IgD-negative memory B cell (primary cell): Measurements from ENCODE around the gene PRRX1. TPM values are rescaled to one million over a fixed set of nuclear protein-coding genes. Genes with fewer than 3 reads are reported as not detected.

ENCODE experiments used
- H3K27ac Mint-ChIP-seq, 3 donors: one replicate each; pipeline ENCODE4 v1.8.0; 2020 to 2022; ENCODE audit warnings: mild to moderate bottlenecking in 3 of 3, mixed read lengths in 3 of 3, moderate library complexity in 1 of 3
- H3K27me3 Mint-ChIP-seq: one replicate; pipeline ENCODE4 v1.8.0; 2021; ENCODE audit warnings: mixed read lengths
- H3K36me3 Mint-ChIP-seq: one replicate; pipeline ENCODE4 v1.8.0; 2020; ENCODE audit warnings: mild to moderate bottlenecking, mixed read lengths
- H3K4me1 Mint-ChIP-seq, 3 donors: one replicate each; pipeline ENCODE4 v1.8.0; 2020 to 2022; ENCODE audit warnings: mixed read lengths in 3 of 3, mild to moderate bottlenecking in 1 of 3
- H3K4me3 Mint-ChIP-seq, 4 donors: one replicate each; pipeline ENCODE4 v1.8.0; 2020 to 2022; ENCODE audit warnings: mild to moderate bottlenecking in 4 of 4, mixed read lengths in 4 of 4, moderate library complexity in 3 of 4
- H3K9me3 Mint-ChIP-seq, 3 donors: one replicate each; pipeline ENCODE4 v1.8.0; 2020 to 2021; ENCODE audit warnings: mixed read lengths in 3 of 3, mild to moderate bottlenecking in 1 of 3
- polyA plus RNA-seq: library from polyadenylated mRNA; unstranded; fragments of 300-500 nt; fragmentation: Illumina TruSeq; gene quantifications from one replicate; pipeline ENCODE4 v1.2.3, GENCODE V29; 2021

The PRRX1 gene
- polyA plus RNA-seq, 1 donor from 2014 or later: not detected

GRCh38 chr1:170671629-170671963, 7.7 kb downstream of the PRRX1 start:
- no peaks in the 10 kb centered on the region for H3K36me3 Mint-ChIP-seq
- H3K4me1 Mint-ChIP-seq: peaks cover 0 to 10% (median 9%) of the 10 kb centered on the region in 3 donors
- peaks cover 0 to 6% (median 0%) of the 10 kb centered on the region in 3 donors for H3K9me3 Mint-ChIP-seq
- no peak overlapping the region for H3K4me3 Mint-ChIP-seq
- peaks cover 50% of the 10 kb centered on the region for H3K27me3 Mint-ChIP-seq
- no peak overlapping the region for H3K27ac Mint-ChIP-seq

- no peak overlapping the region for H3K27ac Mint-ChIP-seq
- peaks cover 0 to 10% (median 9%) of the 10 kb centered on the region in 3 donors for H3K4me1 Mint-ChIP-seq
- no peaks in the 10 kb centered on the region for H3K36me3 Mint-ChIP-seq
- peaks cover 0 to 6% (median 0%) of the 10 kb centered on the region in 3 donors for H3K9me3 Mint-ChIP-seq
- H3K4me3 Mint-ChIP-seq: no peak overlapping the region
- peaks cover 43% of the 10 kb centered on the region for H3K27me3 Mint-ChIP-seq
Observed at GRCh38 chr1:170672316-170672715, 8.4 kb downstream of the PRRX1 start.

GRCh38 chr1:170674239-170674638, 10.3 kb downstream of the PRRX1 start:
- Mint-ChIP-seq H3K27ac (no peak overlapping the region), H3K4me1 (peaks cover 0 to 1% (median 1%) of the 10 kb centered on the region in 3 donors), H3K27me3 (peaks cover 32% of the 10 kb centered on the region), H3K36me3 (no peaks in the 10 kb centered on the region), H3K4me3 (no peak overlapping the region), H3K9me3 (peaks cover 0 to 4% (median 0%) of the 10 kb centered on the region in 3 donors)

GRCh38 chr1:170674986-170675385, 11.1 kb downstream of the PRRX1 start:
- peaks cover 25% of the 10 kb centered on the region for H3K27me3 Mint-ChIP-seq
- no peak overlapping the region for H3K4me3 Mint-ChIP-seq
- no peaks in the 10 kb centered on the region for H3K9me3 Mint-ChIP-seq
- peaks cover 0 to 1% (median 0%) of the 10 kb centered on the region in 3 donors for H3K4me1 Mint-ChIP-seq
- H3K27ac Mint-ChIP-seq: no peak overlapping the region
- no peaks in the 10 kb centered on the region for H3K36me3 Mint-ChIP-seq

GRCh38 chr1:170675865-170676264, 11.9 kb downstream of the PRRX1 start:
- H3K27ac Mint-ChIP-seq: no peak overlapping the region
- peaks cover 0 to 1% (median 0%) of the 10 kb centered on the region in 3 donors for H3K4me1 Mint-ChIP-seq
- H3K9me3 Mint-ChIP-seq: no peaks in the 10 kb centered on the region
- H3K36me3 Mint-ChIP-seq: no peaks in the 10 kb centered on the region
- peaks cover 18% of the 10 kb centered on the region for H3K27me3 Mint-ChIP-seq
- no peak overlapping the region for H3K4me3 Mint-ChIP-seq

DNA sequence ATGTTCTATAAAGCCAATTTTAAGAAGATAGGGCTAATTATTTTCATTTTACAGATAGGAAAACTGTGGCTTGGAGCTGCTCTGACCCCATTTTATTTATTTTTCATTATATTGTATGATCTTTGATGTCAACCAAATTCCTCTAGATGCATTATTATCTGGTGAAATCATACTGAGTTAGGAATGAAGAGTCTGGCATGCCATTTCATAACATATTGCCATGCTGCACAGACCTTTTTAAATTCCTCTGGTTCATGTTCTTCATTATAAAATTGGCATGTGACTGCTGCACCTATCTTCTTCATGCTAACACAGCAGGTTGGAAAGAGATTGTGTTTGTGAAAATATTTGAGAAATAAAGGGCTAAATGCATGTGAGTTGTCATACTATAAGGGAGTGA, 12.7 kb downstream of the PRRX1 start:
- H3K27ac Mint-ChIP-seq: no peak overlapping the region
- no peak overlapping the region for H3K4me3 Mint-ChIP-seq
- H3K27me3 Mint-ChIP-seq: peaks cover 12% of the 10 kb centered on the region
- no peaks in the 10 kb centered on the region for H3K9me3 Mint-ChIP-seq
- no peaks in the 10 kb centered on the region for H3K4me1 Mint-ChIP-seq
- peaks cover 1% of the 10 kb centered on the region for H3K36me3 Mint-ChIP-seq

- H3K27ac Mint-ChIP-seq: no peak overlapping the region
- peaks cover 1% of the 10 kb centered on the region for H3K36me3 Mint-ChIP-seq
- no peaks in the 10 kb centered on the region for H3K4me1 Mint-ChIP-seq
- H3K27me3 Mint-ChIP-seq: peaks cover 10% of the 10 kb centered on the region
- H3K9me3 Mint-ChIP-seq: no peaks in the 10 kb centered on the region
- no peak overlapping the region for H3K4me3 Mint-ChIP-seq
Observed at GRCh38 chr1:170678027-170678600, 14.2 kb downstream of the PRRX1 start.

DNA sequence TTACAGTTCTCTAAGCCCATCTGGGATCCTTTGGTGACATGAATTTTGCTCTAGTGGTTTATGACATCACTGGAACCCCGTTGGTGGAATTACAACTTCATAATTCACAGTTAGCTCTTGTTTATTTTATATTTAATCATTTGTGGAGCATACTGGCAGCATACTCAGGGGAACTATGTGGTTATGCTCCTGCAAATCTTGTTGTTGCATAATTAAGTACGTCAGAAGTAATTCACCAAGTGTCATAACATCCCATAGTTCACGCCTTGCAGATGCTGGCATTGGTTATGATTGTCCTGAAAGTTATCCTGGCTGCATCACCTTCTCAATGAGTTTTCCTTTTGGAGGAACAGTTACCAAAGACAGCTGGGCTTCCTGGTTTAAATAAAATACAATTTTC, 16.5 kb downstream of the PRRX1 start:
- H3K9me3 Mint-ChIP-seq: no peaks in the 10 kb centered on the region
- peaks cover 1% of the 10 kb centered on the region for H3K36me3 Mint-ChIP-seq
- H3K27me3 Mint-ChIP-seq: peaks cover 9% of the 10 kb centered on the region
- no peak overlapping the region for H3K4me3 Mint-ChIP-seq
- no peak overlapping the region for H3K27ac Mint-ChIP-seq
- H3K4me1 Mint-ChIP-seq: no peaks in the 10 kb centered on the region

GRCh38 chr1:170682169-170682568, 18.2 kb downstream of the PRRX1 start:
- no peaks in the 10 kb centered on the region for H3K9me3 Mint-ChIP-seq
- H3K27me3 Mint-ChIP-seq: peaks cover 12% of the 10 kb centered on the region
- peaks cover 1% of the 10 kb centered on the region for H3K36me3 Mint-ChIP-seq
- no peak overlapping the region for H3K27ac Mint-ChIP-seq
- no peak overlapping the region for H3K4me3 Mint-ChIP-seq
- no peaks in the 10 kb centered on the region for H3K4me1 Mint-ChIP-seq

- H3K36me3 Mint-ChIP-seq: peaks cover 1% of the 10 kb centered on the region
- no peak overlapping the region for H3K4me3 Mint-ChIP-seq
- no peaks in the 10 kb centered on the region for H3K4me1 Mint-ChIP-seq
- peaks cover 8% of the 10 kb centered on the region for H3K27me3 Mint-ChIP-seq
- H3K9me3 Mint-ChIP-seq: no peaks in the 10 kb centered on the region
- H3K27ac Mint-ChIP-seq: no peak overlapping the region
Observed at GRCh38 chr1:170682809-170683208, 18.9 kb downstream of the PRRX1 start.

DNA sequence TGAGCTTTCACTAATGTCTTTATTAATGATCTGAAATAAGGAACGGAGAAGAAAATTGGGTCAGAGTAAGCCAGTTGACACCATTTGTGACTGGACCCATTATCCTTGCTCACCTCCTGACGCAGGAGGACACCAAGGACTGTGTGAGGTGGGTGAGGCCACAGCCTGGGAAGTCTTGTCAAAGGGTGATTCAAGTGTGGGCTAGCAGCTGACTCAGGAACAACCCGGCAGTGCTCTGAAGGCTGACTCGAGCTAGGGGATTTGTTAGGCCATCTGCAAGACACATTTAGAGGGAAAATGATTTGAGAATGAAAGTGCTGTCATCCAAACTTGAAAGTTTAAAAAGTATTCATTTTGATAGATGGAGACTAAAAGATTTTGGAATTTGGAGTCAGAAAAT, 21.2 kb downstream of the PRRX1 start:
- Mint-ChIP-seq H3K4me1 (peaks cover 0 to 2% (median 0%) of the 10 kb centered on the region in 3 donors), H3K9me3 (no peaks in the 10 kb centered on the region), H3K36me3 (peaks cover 1% of the 10 kb centered on the region), H3K27me3 (peaks cover 4% of the 10 kb centered on the region), H3K27ac (no peak overlapping the region), H3K4me3 (no peak overlapping the region)

- Mint-ChIP-seq H3K36me3 (peaks cover 1% of the 10 kb centered on the region), H3K27ac (no peak overlapping the region), H3K27me3 (peaks cover 4% of the 10 kb centered on the region), H3K4me3 (no peak overlapping the region), H3K9me3 (no peaks in the 10 kb centered on the region), H3K4me1 (peaks cover 0 to 2% (median 0%) of the 10 kb centered on the region in 3 donors)
Observed at GRCh38 chr1:170686291-170686690, 22.4 kb downstream of the PRRX1 start.

GRCh38 chr1:170687621-170688020, 23.7 kb downstream of the PRRX1 start:
- no peaks in the 10 kb centered on the region for H3K9me3 Mint-ChIP-seq
- H3K27me3 Mint-ChIP-seq: peaks cover 3% of the 10 kb centered on the region
- H3K4me3 Mint-ChIP-seq: no peak overlapping the region
- no peaks in the 10 kb centered on the region for H3K36me3 Mint-ChIP-seq
- peaks cover 0 to 2% (median 0%) of the 10 kb centered on the region in 3 donors for H3K4me1 Mint-ChIP-seq
- H3K27ac Mint-ChIP-seq: no peak overlapping the region

GRCh38 chr1:170691258-170691657, 27.3 kb downstream of the PRRX1 start:
- Mint-ChIP-seq H3K27me3 (peaks cover 5% of the 10 kb centered on the region), H3K27ac (no peak overlapping the region), H3K36me3 (no peaks in the 10 kb centered on the region), H3K4me3 (no peak overlapping the region), H3K9me3 (no peaks in the 10 kb centered on the region), H3K4me1 (peaks cover 0 to 2% (median 0%) of the 10 kb centered on the region in 3 donors)

DNA sequence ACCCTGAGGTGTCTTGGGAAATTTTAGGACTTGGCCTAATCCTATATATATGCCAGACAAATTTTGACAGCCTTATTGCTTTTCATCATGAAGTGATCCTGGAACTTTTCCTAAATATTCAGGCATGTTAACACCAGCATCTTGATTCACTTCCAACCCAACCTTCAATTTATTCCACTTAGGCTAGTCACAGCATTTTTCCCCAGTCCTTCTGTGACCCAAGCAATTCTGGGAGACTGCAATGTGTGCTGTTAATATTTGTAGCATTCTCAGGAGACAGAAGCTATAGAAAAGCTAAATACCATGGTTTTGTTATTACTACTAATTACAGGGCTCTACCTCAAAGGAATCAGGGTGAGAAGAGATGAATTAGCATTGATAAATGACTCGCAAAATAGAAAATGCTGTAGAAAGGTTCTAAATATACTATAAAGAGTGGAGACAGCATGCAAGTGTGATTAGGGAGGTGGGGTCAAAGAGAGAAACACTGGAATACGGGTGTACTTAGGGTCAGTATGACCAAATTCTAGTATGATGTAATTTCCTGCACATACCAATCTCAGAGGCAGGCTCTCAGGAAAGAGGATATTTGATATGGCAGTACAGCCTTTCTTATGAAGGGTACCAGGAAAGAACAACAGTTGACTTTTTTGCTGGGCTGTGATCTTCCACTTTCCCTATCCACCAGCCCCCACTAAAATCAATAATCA, 29.1 kb downstream of the PRRX1 start:
- no peaks in the 10 kb centered on the region for H3K36me3 Mint-ChIP-seq
- no peaks in the 10 kb centered on the region for H3K9me3 Mint-ChIP-seq
- peaks cover 3% of the 10 kb centered on the region for H3K27me3 Mint-ChIP-seq
- peaks cover 0 to 2% (median 0%) of the 10 kb centered on the region in 3 donors for H3K4me1 Mint-ChIP-seq
- no peak overlapping the region for H3K4me3 Mint-ChIP-seq
- H3K27ac Mint-ChIP-seq: no peak overlapping the region
